ENCODE measurements around the gene INPP4B. TPM values are rescaled to one million over a fixed set of nuclear protein-coding genes. Genes with fewer than 3 reads are reported as not detected.

The INPP4B gene
- polyA plus RNA-seq, 1 experiment: 5.1 TPM

DNA sequence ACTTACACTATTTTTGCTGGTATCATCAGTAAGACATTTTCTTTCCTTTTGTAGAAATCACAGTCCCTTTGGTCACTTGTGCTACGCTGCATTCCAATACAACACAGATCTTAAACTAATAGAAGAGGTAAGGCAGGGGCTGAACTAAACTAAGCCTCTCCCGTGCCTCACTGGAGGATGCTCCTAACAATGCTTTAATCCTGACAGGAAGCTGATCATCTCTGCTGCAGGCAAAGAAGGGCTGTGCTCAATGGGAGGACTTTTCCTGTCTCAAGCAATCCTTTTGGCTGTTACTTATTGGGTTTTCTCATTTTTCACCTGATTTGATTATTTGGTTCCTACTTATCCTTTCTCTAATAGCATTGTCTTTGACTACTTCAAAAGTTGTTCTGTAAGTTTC lies 583.1 kb downstream of the INPP4B start:
- TF ChIP-seq, protein P1, sequence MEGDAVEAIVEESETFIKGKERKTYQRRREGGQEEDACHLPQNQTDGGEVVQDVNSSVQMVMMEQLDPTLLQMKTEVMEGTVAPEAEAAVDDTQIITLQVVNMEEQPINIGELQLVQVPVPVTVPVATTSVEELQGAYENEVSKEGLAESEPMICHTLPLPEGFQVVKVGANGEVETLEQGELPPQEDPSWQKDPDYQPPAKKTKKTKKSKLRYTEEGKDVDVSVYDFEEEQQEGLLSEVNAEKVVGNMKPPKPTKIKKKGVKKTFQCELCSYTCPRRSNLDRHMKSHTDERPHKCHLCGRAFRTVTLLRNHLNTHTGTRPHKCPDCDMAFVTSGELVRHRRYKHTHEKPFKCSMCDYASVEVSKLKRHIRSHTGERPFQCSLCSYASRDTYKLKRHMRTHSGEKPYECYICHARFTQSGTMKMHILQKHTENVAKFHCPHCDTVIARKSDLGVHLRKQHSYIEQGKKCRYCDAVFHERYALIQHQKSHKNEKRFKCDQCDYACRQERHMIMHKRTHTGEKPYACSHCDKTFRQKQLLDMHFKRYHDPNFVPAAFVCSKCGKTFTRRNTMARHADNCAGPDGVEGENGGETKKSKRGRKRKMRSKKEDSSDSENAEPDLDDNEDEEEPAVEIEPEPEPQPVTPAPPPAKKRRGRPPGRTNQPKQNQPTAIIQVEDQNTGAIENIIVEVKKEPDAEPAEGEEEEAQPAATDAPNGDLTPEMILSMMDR (IDR thresholded peaks at IDR 0.05; ENCODE audit: low read depth, low read length): no peak
- no peaks in the 10 kb centered on the region for H3K27me3 ChIP-seq (ENCODE audit: control insufficient read depth, insufficient read depth, low read length)
- POLR2A ChIA-PET: no interaction called here
- no peaks in the 10 kb centered on the region; the same call in 1 of the 2 replicates for H3K9me3 ChIP-seq (ENCODE audit: control insufficient read depth, insufficient read depth, low read length)
- no peak for DNase-seq (ENCODE audit: low read depth, low spot score)
- CTCF ChIA-PET: no interaction called here
- H3K27ac ChIP-seq (ENCODE audit: low read depth, low read length): no peak overlapping the region
- H3K4me3 ChIP-seq (ENCODE audit: low read depth, low read length): no peak overlapping the region

DNA sequence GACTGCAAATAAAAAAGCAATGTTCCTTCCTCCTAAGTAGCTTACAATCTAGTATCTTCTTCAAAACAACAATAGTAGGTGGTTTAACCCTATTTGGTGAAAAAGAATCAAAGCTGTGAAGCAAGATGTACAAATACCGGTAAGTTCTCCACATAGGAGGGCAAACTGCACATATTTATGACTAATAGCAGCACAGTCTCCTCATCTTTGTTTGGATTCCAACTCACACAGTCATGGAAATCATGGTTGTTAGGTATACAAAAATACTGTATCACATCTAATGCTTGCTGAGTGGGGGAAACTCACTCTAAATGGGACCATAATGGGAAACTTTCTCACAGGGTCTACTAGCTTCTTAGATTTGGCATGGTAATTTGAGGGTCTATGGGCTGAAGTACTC lies 597.2 kb downstream of the INPP4B start:
- ChIA-PET POLR2A (no interaction called here), CTCF (no interaction called here)
- Histone ChIP-seq H3K27ac (ENCODE audit: low read depth, low read length) (no peak overlapping the region), H3K9me3 (ENCODE audit: control insufficient read depth, insufficient read depth, low read length) (no peaks in the 10 kb centered on the region; the same call in 1 of the 2 replicates), H3K27me3 (ENCODE audit: control insufficient read depth, insufficient read depth, low read length) (no peaks in the 10 kb centered on the region), H3K4me3 (ENCODE audit: low read depth, low read length) (no peak overlapping the region)
- TF ChIP-seq, protein P1 (IDR thresholded peaks at IDR 0.05; ENCODE audit: low read depth, low read length): no peak
- DNase-seq (ENCODE audit: low read depth, low spot score): peak; percentile 74

DNA sequence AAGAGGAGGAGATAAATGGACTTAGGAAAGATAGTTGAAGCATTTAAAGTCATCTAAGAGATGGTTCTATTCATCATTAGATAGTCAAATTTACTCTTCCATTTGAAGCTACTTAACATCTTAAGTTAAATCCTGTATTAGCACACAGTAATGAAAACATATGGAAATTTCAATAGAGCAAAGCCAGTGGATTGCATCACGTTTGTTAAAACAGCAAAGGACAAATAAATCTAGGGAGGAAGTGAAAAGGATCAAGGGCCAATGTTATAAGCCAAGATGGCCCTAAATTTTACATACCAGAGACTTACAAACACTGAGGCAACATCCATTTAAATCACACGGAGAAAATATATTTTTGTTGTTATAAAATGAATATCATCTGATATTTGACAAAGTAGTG lies 602.8 kb downstream of the INPP4B start:
- CTCF ChIA-PET: no interaction called here
- TF ChIP-seq, protein P1 (IDR thresholded peaks at IDR 0.05; ENCODE audit: low read depth, low read length): no peak
- Histone ChIP-seq H3K27ac (ENCODE audit: low read depth, low read length) (no peak overlapping the region), H3K9me3 (ENCODE audit: control insufficient read depth, insufficient read depth, low read length) (no peaks in the 10 kb centered on the region), H3K27me3 (ENCODE audit: control insufficient read depth, insufficient read depth, low read length) (no peaks in the 10 kb centered on the region), H3K4me3 (ENCODE audit: low read depth, low read length) (no peak overlapping the region)
- no peak for DNase-seq (ENCODE audit: low read depth, low spot score)
- POLR2A ChIA-PET: no interaction called here

DNA sequence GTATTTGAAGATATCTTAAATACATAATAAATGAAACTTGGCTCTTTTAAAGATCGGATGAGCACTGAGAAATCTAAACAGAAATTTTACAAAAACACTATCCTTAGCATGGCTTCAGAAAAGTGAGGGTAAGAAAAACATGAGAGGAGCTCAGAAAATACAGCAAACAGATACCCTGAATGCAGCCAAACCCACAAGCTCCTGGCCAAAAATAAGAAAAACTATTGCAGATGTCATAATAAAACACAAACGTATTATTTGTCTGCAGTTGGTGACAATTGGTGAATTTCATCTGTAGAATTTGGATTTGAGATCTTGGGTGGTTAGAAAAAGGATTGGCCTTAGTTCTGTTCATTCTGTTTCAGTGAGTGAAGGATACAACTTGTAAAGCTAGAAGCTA lies 603.9 kb downstream of the INPP4B start:
- ChIA-PET CTCF (no interaction called here), POLR2A (no interaction called here)
- TF ChIP-seq, protein P1 (IDR thresholded peaks at IDR 0.05; ENCODE audit: low read depth, low read length): no peak

DNA sequence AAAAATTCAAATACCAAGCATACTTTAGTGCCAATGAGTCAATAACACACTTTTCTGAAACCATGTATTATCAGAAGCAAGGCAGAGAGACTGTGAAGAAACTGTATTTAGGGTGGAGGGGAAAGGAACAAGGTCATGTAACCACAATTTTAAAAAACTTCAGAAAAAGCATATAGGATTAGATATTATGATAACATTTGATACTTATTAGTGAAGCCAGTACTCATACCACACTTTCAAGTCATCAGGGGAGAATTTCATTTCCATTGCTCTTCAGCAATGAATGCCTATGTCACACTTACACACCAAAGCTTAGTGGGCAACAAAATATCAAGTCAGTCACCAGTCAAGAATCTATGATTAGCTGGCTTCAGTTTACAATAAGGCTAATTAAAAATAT lies 607.5 kb downstream of the INPP4B start:
- no peak overlapping the region for H3K27ac ChIP-seq (ENCODE audit: low read depth, low read length)
- TF ChIP-seq, protein P1 (IDR thresholded peaks at IDR 0.05; ENCODE audit: low read depth, low read length): no peak
- CTCF ChIA-PET: no interaction called here
- no peaks in the 10 kb centered on the region for H3K9me3 ChIP-seq (ENCODE audit: control insufficient read depth, insufficient read depth, low read length)
- H3K27me3 ChIP-seq (ENCODE audit: control insufficient read depth, insufficient read depth, low read length): no peaks in the 10 kb centered on the region
- no peak for DNase-seq (ENCODE audit: low read depth, low spot score)
- H3K4me3 ChIP-seq (ENCODE audit: low read depth, low read length): no peak overlapping the region
- POLR2A ChIA-PET: no interaction called here

More for the DNA sequence above, 603.9 kb downstream of the INPP4B start:
- DNase-seq (ENCODE audit: low read depth, low spot score): no peak
- no peak overlapping the region for H3K27ac ChIP-seq (ENCODE audit: low read depth, low read length)
- H3K27me3 ChIP-seq (ENCODE audit: control insufficient read depth, insufficient read depth, low read length): no peaks in the 10 kb centered on the region
- no peaks in the 10 kb centered on the region for H3K9me3 ChIP-seq (ENCODE audit: control insufficient read depth, insufficient read depth, low read length)
- no peak overlapping the region for H3K4me3 ChIP-seq (ENCODE audit: low read depth, low read length)

All from AG04450 (cell line).